ENCODE results near the gene MORN1.

The MORN1 gene

DNA sequence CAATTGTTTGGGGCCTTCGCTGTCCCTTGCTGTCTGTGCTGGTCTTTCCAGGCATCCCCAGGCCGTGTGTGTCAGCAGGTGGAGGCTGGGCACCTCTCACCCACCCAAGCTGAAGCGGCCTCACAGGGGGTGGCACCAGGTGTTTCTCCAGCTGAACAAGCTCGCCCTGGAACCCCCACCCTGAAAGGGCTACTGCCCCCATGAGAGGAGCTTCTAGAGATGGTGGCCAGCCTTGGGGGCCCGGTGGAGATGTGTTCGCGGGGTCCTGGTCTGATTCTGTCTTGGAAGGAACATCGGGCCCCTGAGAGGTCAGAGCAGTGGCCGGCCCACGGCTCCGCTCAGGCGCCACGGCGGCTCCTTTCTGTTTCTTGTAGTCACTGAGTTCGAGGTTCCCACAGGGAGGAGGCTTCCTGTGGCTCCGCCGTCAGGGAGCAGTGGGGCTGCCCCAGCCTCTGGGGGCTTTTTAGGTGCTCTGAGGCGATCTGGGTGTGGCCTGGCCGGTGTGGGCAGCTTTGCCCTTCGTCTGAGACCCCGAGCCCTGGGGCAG is 116.4 kb downstream of the MORN1 start:
- Histone ChIP-seq H3K9me3 (no peaks in the 10 kb centered on the region), H3K4me3 (ENCODE audit: low read depth, low read length) (no peak overlapping the region), H3K4me1 (no peaks in the 10 kb centered on the region), H3K36me3 (no peaks in the 10 kb centered on the region), H3K27me3 (no peaks in the 10 kb centered on the region)
- TF ChIP-seq, protein P1, sequence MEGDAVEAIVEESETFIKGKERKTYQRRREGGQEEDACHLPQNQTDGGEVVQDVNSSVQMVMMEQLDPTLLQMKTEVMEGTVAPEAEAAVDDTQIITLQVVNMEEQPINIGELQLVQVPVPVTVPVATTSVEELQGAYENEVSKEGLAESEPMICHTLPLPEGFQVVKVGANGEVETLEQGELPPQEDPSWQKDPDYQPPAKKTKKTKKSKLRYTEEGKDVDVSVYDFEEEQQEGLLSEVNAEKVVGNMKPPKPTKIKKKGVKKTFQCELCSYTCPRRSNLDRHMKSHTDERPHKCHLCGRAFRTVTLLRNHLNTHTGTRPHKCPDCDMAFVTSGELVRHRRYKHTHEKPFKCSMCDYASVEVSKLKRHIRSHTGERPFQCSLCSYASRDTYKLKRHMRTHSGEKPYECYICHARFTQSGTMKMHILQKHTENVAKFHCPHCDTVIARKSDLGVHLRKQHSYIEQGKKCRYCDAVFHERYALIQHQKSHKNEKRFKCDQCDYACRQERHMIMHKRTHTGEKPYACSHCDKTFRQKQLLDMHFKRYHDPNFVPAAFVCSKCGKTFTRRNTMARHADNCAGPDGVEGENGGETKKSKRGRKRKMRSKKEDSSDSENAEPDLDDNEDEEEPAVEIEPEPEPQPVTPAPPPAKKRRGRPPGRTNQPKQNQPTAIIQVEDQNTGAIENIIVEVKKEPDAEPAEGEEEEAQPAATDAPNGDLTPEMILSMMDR (IDR thresholded peaks at IDR 0.05; ENCODE audit: low read depth, low read length), result no peak
- no peak for DNase-seq

DNA sequence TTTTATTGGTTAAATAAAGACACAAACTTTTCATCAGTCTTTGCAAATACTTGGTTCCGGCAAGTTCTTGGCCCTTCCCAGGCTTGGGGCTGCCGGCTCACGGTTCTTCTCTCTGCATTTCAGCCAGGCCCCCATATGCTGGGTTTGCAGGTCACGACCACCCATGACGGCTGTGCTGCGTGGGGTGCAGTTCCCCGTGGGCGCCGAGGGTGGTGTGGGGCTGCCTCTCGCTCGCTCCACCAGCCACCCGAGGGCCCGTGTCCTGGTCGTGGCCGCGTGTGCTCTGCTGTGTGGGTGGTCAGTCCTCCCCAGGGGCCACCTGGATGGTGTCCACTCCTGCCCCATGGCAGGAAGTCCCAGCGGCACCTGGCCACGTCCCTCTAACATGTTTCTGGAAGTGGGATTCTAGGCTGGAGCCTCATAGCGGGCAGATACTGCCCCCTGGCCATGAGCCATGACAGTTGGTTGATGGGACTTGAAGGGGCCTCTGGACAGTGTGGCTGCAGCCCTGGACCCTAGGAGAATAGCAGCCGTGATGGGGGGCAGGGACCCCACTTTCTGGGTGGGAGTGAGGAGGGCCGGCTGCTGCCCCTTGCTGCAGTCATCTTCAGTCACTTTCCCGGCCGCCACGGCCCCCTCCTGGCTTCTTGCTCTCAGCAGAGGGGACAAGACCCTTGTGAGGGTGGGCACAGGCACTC is 117.0 kb downstream of the MORN1 start:
- no peaks in the 10 kb centered on the region for H3K36me3 ChIP-seq
- H3K4me1 ChIP-seq, result no peaks in the 10 kb centered on the region
- no peaks in the 10 kb centered on the region for H3K9me3 ChIP-seq
- H3K4me3 ChIP-seq (ENCODE audit: low read depth, low read length), result no peak overlapping the region
- TF ChIP-seq, protein P1 (IDR thresholded peaks at IDR 0.05; ENCODE audit: low read depth, low read length), result no peak
- no peaks in the 10 kb centered on the region for H3K27me3 ChIP-seq
- no peak for DNase-seq

DNA sequence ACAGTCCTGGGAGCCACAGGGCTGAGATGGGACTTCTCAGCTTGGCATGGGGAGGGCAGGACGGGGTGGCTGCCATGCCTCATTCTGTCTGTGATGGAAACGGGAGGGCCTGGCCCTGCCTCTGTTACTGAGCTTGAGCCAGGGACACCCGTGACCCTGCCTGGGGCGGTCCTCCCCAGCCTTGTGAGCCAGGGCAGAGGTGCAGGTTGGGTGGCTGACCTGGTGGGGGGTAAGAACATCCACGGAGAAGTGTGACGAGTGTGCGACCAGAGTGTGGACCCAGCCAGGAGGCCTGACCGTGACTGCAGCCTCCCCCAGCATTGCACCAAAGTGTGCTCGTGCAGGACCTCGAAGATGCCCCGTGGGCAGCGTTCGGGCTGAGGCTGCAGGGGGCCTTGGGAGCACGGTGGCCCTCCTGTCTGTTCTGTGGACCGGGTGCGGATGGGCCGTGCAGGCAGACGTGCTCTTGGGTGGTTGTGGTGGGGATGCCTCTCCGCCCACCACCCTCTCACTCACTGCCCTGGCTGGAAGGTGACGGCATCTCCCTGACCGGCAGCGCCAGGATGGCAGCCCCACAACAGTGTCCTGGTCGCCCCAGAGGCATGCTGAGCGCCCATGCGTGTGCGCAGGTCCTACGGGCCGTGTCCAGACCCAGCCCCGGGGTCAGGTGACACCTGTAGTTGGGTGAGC is 117.8 kb downstream of the MORN1 start:
- H3K4me1 ChIP-seq, result no peaks in the 10 kb centered on the region
- DNase-seq, result peak; percentile 2
- H3K27me3 ChIP-seq, result no peaks in the 10 kb centered on the region
- no peak overlapping the region for H3K4me3 ChIP-seq (ENCODE audit: low read depth, low read length)
- H3K36me3 ChIP-seq, result no peaks in the 10 kb centered on the region
- no peaks in the 10 kb centered on the region for H3K9me3 ChIP-seq
- TF ChIP-seq, protein P1 (IDR thresholded peaks at IDR 0.05; ENCODE audit: low read depth, low read length), result no peak

DNA sequence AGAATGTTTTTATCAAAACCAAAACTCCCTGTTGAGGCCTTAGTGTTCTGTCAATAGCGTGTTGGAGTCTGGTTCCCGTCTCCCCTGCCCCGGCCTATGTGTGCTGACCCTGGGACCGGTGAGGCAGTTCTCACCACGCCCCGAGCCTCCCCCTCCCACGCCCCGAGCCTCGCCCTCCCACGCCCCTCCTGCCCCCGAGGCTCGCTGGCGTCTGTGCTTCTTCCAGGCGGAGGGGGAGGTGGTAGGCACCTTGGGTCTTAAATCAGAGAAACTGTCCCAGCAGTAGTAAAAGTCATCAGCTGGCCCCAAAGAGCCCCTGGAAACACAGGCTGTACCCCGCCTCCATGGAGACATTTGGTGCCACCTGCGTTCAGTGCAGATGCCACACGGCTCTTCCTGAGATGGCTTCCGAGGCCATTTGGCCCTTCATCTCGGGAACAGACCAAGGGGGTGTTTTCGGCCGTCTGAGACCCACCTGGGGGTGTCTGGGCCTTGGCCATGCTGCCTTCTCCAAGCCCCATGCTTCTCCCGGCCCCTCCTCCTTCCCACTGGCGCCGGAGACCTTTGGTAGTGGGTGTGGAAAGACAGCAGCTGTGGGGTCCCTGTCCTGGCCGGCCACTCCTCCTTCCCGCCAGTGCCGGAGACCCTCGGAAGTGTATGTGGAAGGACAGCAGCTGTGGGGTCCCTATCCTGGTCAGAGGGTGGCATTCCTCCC is 118.5 kb downstream of the MORN1 start:
- H3K9me3 ChIP-seq, result no peaks in the 10 kb centered on the region
- H3K27me3 ChIP-seq, result no peaks in the 10 kb centered on the region
- TF ChIP-seq, protein P1 (IDR thresholded peaks at IDR 0.05; ENCODE audit: low read depth, low read length), result no peak
- no peaks in the 10 kb centered on the region for H3K36me3 ChIP-seq
- H3K4me3 ChIP-seq (ENCODE audit: low read depth, low read length), result no peak overlapping the region
- H3K4me1 ChIP-seq, result no peaks in the 10 kb centered on the region
- DNase-seq, result peak; percentile 2

DNA sequence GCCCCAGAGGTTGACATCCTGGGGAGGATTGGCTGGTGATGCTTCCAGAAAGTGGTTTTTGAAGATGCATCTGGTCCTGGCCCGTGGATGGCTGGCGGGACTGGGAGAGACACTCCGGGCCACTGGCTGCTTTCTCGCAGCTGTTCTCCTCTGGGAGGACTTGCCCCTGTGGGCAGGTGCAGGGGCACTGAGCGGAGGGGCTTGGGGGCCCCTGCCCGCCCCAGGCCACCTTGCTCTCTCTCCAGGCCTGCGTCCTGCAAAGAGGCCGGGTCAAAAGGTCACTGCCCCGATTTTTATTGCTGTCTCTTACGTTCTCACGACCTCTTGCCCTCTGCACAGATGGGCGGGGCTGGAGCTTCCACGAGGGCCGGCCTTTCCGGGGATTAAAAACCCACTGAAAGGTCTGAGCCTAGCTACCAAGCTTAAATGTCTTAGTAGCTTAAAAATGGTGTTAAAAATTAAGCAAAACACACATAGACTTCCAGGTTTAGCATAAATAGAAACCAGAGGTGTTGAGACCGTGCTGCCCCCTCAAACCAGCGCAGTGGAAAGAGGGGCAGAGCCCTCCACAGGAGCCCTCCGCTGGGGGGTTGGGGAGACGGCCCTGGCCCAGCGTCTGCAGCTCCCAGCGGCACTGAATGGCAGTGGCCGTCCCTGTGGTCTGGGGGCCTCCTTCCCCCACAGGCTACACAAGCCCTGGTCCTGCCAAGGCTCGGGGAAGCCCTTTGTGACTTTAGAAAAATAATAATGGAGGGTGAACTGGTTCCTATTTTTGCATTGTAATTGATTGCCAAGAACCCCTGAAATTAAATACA is 119.3 kb downstream of the MORN1 start:
- Histone ChIP-seq H3K4me3 (ENCODE audit: low read depth, low read length) (no peak overlapping the region), H3K4me1 (no peaks in the 10 kb centered on the region), H3K9me3 (no peaks in the 10 kb centered on the region), H3K27me3 (no peaks in the 10 kb centered on the region), H3K36me3 (no peaks in the 10 kb centered on the region)
- TF ChIP-seq, protein P1 (IDR thresholded peaks at IDR 0.05; ENCODE audit: low read depth, low read length), result no peak
- peak; percentile 1 for DNase-seq

Measured in BE2C (cell line).